HG03442 (cell line): ENCODE data around the gene TTC27.

ENCODE experiments used
- ATAC-seq: cut with Tn5 transposase; IDR thresholded peaks from one replicate; pipeline ENCODE4 v1.9.1; 2021; ENCODE audit warnings: mild to moderate bottlenecking, moderate library complexity; ENCODE audit not compliant: unreplicated experiment

Gene TTC27

GRCh38 chr2:32666704-32667103 is 38.9 kb downstream of the TTC27 start:
- no peak for ATAC-seq

GRCh38 chr2:32668254-32668653 is 40.4 kb downstream of the TTC27 start:
- no peak for ATAC-seq

GRCh38 chr2:32671885-32672533 is 44.2 kb downstream of the TTC27 start:
- ATAC-seq, result no peak

GRCh38 chr2:32678825-32679224 is 51.0 kb downstream of the TTC27 start:
- no peak for ATAC-seq

- ATAC-seq, result no peak
Observed at GRCh38 chr2:32680942-32681341, 53.1 kb downstream of the TTC27 start.

- ATAC-seq, result no peak
Observed at GRCh38 chr2:32683520-32684086, 55.8 kb downstream of the TTC27 start.

- ATAC-seq, result peak; percentile 94
Observed at GRCh38 chr2:32688541-32688940, 60.7 kb downstream of the TTC27 start.

- ATAC-seq, result no peak
Observed at GRCh38 chr2:32691678-32692077, 63.8 kb downstream of the TTC27 start.

GRCh38 chr2:32696439-32696838 is 68.6 kb downstream of the TTC27 start:
- ATAC-seq, result no peak

GRCh38 chr2:32697156-32697555 is 69.3 kb downstream of the TTC27 start:
- no peak for ATAC-seq

- no peak for ATAC-seq
Observed at GRCh38 chr2:32699151-32699550, 71.3 kb downstream of the TTC27 start.

GRCh38 chr2:32701806-32702205 is 74.0 kb downstream of the TTC27 start:
- no peak for ATAC-seq

- ATAC-seq, result no peak
Observed at GRCh38 chr2:32702303-32703064, 74.6 kb downstream of the TTC27 start.

GRCh38 chr2:32706815-32707579 is 79.1 kb downstream of the TTC27 start:
- no peak for ATAC-seq

- no peak for ATAC-seq
Observed at GRCh38 chr2:32711219-32711618, 83.4 kb downstream of the TTC27 start.

- ATAC-seq, result no peak
Observed at GRCh38 chr2:32711908-32712501, 84.2 kb downstream of the TTC27 start.

GRCh38 chr2:32712870-32713269 is 85.0 kb downstream of the TTC27 start:
- no peak for ATAC-seq

- no peak for ATAC-seq
Observed at GRCh38 chr2:32714521-32714920, 86.7 kb downstream of the TTC27 start.

GRCh38 chr2:32715391-32715841 is 87.6 kb downstream of the TTC27 start:
- ATAC-seq, result peak; percentile 89

GRCh38 chr2:32715981-32716380 is 88.1 kb downstream of the TTC27 start:
- no peak for ATAC-seq

GRCh38 chr2:32716598-32716997 is 88.7 kb downstream of the TTC27 start:
- no peak for ATAC-seq
